ENCODE data around the gene PRPF6. TPM values are rescaled to one million over a fixed set of nuclear protein-coding genes. Genes with fewer than 3 reads are reported as not detected.

PRPF6 gene
- total RNA-seq, 1 donor from 2014 or later: 48.4 TPM

GRCh38 chr20:64003960-64004725 lies 23.2 kb downstream of the PRPF6 start:
- H3K4me3 ChIP-seq (ENCODE audit: low read depth, low read length): no peak overlapping the region
- FAIRE-seq (no peak), DNase-seq (ENCODE audit: low read depth) (no peak)
- H3K36me3 ChIP-seq (ENCODE audit: control insufficient read depth, insufficient read depth, low read length): peaks cover 25% of the 10 kb centered on the region
- TF ChIP-seq CTCF (IDR thresholded peaks at IDR 0.05; ENCODE audit: insufficient read depth, low read length, severe bottlenecking): no peak
- H3K27me3 ChIP-seq (ENCODE audit: control insufficient read depth, insufficient read depth, low read length): no peaks in the 10 kb centered on the region

- no peak for FAIRE-seq
- no peak for DNase-seq (ENCODE audit: low read depth)
- no peak overlapping the region for H3K4me3 ChIP-seq (ENCODE audit: low read depth, low read length)
- peaks cover 23% of the 10 kb centered on the region for H3K36me3 ChIP-seq (ENCODE audit: control insufficient read depth, insufficient read depth, low read length)
- no peak for TF ChIP-seq CTCF (IDR thresholded peaks at IDR 0.05; ENCODE audit: insufficient read depth, low read length, severe bottlenecking)
- no peaks in the 10 kb centered on the region for H3K27me3 ChIP-seq (ENCODE audit: control insufficient read depth, insufficient read depth, low read length)
These were observed 24.5 kb downstream of the PRPF6 start for GRCh38 chr20:64005394-64005793.

- FAIRE-seq (no peak), DNase-seq (ENCODE audit: low read depth) (no peak)
- Histone ChIP-seq H3K36me3 (ENCODE audit: control insufficient read depth, insufficient read depth, low read length) (peaks cover 26% of the 10 kb centered on the region), H3K27me3 (ENCODE audit: control insufficient read depth, insufficient read depth, low read length) (no peaks in the 10 kb centered on the region), H3K4me3 (ENCODE audit: low read depth, low read length) (no peak overlapping the region)
- no peak for TF ChIP-seq CTCF (IDR thresholded peaks at IDR 0.05; ENCODE audit: insufficient read depth, low read length, severe bottlenecking)
These were observed 25.6 kb downstream of the PRPF6 start for GRCh38 chr20:64006490-64006889.

GRCh38 chr20:64006902-64007301 lies 26.0 kb downstream of the PRPF6 start:
- Histone ChIP-seq H3K27me3 (ENCODE audit: control insufficient read depth, insufficient read depth, low read length) (no peaks in the 10 kb centered on the region), H3K4me3 (ENCODE audit: low read depth, low read length) (no peak overlapping the region), H3K36me3 (ENCODE audit: control insufficient read depth, insufficient read depth, low read length) (peaks cover 27% of the 10 kb centered on the region)
- FAIRE-seq (no peak), DNase-seq (ENCODE audit: low read depth) (no peak)
- no peak for TF ChIP-seq CTCF (IDR thresholded peaks at IDR 0.05; ENCODE audit: insufficient read depth, low read length, severe bottlenecking)

- no peak for TF ChIP-seq CTCF (IDR thresholded peaks at IDR 0.05; ENCODE audit: insufficient read depth, low read length, severe bottlenecking)
- no peak for DNase-seq (ENCODE audit: low read depth)
- H3K27me3 ChIP-seq (ENCODE audit: control insufficient read depth, insufficient read depth, low read length): no peaks in the 10 kb centered on the region
- peaks cover 22% of the 10 kb centered on the region for H3K36me3 ChIP-seq (ENCODE audit: control insufficient read depth, insufficient read depth, low read length)
- no peak overlapping the region for H3K4me3 ChIP-seq (ENCODE audit: low read depth, low read length)
- FAIRE-seq: no peak
These were observed 29.0 kb downstream of the PRPF6 start for GRCh38 chr20:64009811-64010387.
